Iris pigment epithelial cell (primary cell): ENCODE measurements around the gene ST3GAL3.
A peak's percentile ranks its signal among the peaks of the same experiment; 100 is the strongest.

Experiments
- DNase-seq: peaks from one replicate; pipeline ENCODE4 v3.0.0-alpha.2; 2011; ENCODE audit warnings: low read depth

The ST3GAL3 gene

GRCh38 chr1:43786960-43787359, 79.6 kb downstream of the ST3GAL3 start:
- peak; percentile 31 for DNase-seq

DNA sequence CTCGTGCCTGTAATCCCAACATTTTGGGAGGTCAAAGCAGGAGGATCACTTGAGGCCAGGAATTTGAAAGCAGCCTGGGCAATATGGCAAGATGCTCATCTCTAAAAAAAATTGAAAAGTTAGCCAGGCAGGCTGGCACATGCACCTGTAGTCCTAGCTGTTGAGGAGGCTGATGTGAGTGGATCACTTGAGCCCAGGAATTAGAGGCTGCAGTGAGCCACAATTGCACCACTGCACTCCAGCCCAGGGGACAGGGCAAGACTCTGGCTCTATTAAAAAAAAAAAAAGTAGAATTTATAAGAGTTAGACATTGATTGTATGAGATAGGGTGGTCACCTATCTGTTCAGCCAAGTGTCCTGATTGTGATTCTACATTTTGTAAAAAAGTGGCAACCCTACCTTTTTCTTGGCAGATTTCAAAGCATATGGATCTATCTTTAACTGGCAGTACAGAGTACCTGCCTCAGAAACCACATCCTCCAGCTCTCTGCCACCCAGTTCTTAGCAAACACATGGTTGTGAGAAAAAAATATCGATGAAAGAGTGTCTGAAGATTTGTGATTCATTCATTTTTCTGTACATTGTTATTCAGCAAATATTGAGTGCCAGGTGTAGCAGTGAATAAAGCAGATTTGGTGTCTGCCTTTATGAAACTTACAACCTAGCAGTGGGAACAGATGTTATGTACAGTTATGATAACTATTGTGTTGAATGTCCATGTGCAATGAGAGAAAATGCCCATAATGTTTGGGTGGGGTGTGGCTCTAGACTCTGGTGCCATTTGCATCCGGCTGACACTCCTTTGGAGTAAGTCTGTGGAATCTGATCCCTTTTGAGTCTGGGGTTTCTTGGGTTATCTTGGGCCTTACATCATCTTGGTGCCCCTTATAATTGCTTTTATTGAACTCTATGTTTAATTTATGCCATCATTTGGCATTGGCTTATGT, 82.5 kb downstream of the ST3GAL3 start:
- no peak for DNase-seq

DNA sequence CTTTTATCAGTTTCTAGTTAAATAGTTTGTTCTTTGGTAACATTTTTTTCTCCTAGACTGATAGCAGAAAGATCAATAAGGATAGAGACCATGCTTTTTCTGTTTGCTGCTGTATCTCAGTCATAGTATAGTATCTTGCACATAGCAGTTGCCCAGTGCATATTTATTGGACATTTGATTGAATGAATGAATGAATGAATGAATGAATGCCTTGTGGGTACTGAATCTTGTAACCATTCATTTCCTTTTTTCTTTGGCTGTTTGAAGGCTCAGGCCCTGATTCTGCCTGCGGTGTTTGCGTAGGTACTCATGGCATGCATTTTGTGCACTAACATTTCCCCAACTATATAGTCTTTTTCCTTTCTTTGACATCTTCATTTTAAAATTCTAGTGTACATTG, 83.9 kb downstream of the ST3GAL3 start:
- no peak for DNase-seq

DNA sequence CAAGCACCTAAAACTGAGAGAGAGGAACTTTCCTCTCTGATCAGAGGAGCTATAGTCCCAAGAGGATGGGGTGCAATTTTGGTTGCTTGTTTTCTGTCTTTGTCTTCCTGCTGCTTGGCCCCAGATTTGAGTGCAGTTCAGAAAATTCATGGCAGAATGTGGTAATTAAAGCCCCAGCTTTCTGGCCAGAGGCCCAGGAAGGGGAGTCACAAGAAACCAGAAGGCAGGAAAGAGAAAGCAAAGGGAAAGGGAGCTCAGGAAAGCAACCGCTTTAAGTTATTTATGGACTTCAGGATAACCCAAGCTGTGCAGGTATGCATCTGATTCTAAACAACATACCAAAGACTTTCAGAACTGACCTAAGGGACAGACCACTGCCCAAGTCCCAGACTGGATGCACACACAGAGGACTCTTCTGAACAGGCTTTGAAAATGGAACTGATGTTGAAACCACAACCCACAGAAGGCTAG, 88.8 kb downstream of the ST3GAL3 start:
- DNase-seq: peak; percentile 80

- DNase-seq: no peak
Measured at GRCh38 chr1:43797891-43798290, 90.6 kb downstream of the ST3GAL3 start.

DNA sequence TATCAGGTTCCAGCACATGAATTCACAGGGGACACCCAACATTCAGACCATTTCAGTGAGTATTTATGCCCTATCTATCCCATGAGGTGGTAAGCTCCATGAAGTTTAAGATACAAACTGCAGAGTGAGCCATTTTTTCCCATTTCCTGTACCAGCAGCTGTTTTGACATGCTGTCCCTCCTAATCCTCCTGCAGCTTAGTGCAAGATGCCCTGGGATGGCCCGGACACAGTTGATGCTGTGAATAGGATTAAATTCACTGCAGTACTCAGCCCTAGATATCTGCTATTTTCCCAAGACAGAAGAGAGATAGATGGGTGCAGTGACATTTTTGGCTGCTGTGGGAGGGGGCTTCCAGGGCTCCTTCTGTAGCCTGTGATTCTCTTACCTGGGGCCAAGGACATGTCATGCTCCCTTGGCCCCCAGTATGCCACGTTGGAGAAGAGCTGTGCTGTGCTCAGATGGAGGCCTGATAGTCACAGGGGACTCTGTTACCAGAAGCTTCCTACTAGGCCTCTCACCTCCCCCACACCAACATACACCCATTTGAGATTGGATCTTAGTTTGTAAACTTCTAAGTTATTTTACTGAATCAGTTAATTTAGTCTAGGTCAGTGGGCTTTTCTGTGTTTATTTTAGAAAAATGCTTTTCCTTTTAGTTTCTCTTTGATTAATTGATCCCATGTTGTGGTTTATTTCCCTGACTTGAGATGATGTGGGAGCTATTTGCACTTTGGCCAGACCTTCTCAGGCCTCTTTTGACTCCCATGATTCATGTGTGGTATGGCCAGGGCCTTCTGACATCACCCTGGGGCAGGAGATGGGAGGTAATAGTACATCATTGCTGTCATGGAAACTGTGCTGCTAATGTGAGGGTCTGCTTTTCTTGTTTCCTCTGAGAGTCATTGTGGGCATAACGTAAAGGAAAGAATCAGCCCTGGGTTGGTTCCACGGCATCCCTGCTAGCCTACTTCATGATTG, 92.6 kb downstream of the ST3GAL3 start:
- peak; percentile 79 for DNase-seq

DNA sequence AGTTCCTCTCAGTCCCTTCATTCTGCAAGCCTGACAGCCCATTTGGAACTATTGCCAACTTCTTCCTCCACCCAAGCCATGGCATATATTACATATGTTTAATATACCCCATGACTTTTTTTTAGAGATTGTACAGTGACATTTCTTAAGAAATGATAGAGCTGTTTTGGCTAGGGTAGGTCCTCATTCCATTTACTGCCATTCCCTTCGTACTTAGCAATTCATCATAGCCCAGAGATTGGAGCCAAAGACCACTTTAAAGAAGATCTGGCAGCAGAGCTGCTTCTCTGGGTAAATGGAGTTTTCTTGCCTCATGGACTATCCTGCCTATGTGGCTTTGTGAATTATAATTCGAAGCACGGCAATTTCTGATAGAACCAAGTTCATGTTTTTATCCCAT, 93.4 kb downstream of the ST3GAL3 start:
- no peak for DNase-seq

- no peak for DNase-seq
Measured at GRCh38 chr1:43801203-43801602, 93.9 kb downstream of the ST3GAL3 start.

DNA sequence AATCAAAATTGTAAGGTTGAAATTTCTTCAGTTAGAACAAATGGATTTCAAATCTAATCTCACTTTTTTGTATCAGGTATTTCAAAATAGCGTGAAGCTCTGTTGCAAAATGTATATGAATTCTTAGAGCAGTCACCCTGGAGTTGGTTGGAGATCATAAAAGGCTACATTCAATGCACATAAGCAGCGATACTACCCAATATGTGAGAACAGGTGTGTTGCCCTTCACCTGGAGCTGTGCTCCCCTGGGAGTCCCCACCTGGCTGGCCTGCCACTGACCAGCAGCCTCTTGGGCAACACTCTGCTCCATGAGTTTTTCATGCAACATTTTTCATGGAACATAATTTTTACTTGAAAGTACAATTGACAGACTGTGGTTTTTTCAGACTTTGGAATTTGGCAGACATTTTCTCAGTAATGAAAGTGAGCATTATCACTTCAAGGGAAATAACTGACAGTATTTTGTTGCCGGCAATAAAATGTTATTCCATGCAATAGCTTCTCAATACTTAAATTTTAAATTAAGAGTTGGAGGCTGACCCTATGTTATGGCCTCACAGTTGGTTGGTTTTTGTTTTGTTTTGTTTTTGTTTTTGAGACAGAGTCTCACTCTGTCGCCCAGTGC, 95.1 kb downstream of the ST3GAL3 start:
- DNase-seq: no peak

DNA sequence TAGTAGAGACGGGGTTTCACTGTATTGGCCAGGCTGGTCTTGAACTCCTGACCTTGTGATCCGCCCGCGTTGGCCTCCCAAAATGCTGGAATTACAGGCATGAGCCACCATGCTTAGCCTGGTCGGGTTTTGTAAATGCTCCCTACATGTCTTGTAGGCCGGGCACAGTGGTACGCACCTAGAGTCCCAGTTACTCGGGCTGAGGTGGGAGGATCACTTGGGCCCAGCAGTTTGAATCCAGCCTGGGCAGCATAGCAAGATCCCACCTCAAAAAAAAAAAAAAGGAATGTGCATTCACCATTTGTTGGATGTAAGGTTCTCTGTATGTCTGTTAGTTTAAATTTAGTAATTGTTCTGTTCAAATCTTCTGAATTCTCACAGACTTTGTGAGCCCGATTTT, 95.8 kb downstream of the ST3GAL3 start:
- DNase-seq: no peak

DNA sequence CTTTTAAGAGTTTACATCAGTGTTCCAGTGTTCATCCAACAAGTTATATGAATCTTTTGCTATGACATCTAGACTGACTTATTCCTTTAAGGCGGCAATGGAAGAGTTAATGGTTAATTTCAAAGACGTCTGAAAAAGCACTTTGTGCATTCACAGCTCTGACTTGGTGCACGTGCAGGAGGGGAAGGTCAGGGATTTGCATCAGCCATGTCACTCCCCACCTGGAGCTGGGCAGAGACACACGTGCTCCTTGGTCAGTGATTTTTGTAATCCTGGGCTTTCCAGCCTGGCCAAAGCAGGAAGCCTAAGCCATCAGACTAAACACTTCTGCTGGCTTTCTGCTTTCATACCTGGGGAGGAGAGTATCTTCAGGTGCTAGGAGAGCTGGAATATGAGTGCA, 96.3 kb downstream of the ST3GAL3 start:
- no peak for DNase-seq

DNA sequence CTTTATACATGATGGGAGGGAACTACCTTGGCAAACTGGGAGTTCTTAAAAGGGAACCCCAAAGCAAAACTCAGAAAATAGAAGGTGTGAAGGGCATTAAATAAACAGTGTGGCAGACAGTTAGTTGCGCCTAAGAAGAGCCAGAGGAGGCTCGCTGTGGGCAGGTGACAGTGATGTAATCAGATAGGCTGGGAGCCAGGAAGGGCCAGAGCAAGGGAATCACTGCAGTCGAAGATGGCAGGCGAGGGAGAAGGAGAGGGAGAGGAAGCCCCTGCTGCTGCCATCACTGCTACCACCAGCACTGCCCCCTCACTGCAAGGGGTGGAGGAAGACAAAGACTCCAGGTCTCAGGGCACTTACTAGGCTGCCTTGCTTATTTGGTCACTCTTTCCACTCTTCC, 97.2 kb downstream of the ST3GAL3 start:
- no peak for DNase-seq

DNA sequence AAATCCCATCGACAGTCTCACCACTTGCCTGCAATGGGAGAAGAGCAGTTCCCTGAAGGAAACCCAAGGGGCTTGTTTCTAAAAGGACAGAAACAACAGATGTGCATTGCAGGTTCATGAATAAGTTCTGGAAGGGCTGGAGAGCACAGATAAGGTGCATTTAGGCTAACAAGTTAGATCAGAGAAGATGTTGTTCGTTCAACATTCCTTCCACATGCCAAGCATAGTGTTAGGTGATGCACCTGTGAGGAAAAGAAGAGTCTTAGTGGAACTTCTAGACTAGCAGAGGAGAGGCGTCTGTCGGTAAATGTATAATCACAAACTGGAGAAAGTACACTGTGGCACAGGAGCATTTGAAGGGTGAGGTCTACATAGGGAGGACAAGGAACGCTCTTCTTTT, 98.0 kb downstream of the ST3GAL3 start:
- DNase-seq: no peak

- no peak for DNase-seq
Measured at GRCh38 chr1:43806183-43806582, 98.8 kb downstream of the ST3GAL3 start.

- DNase-seq: no peak
Measured at GRCh38 chr1:43809097-43809673, 101.8 kb downstream of the ST3GAL3 start.

DNA sequence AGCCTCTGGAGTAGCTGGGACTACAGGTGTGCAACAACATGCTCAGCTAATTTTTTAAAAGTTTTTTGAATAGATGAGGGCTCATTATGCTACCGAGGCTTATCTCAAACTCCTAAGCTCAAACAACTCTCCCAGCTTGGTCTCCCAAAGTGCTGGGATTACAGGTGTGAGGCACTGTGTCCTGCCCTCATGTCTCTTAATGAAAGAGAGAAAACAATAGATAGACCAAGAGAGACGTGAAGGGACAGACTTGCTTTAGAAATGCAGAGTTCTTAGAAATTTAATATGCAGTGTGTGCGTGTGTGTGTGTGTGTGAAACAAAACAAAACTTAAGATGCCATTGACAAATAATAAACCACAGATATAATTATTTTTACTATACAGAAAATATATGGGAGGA, 105.2 kb downstream of the ST3GAL3 start:
- DNase-seq: no peak

- no peak for DNase-seq
Measured at GRCh38 chr1:43814401-43814800, 107.1 kb downstream of the ST3GAL3 start.

DNA sequence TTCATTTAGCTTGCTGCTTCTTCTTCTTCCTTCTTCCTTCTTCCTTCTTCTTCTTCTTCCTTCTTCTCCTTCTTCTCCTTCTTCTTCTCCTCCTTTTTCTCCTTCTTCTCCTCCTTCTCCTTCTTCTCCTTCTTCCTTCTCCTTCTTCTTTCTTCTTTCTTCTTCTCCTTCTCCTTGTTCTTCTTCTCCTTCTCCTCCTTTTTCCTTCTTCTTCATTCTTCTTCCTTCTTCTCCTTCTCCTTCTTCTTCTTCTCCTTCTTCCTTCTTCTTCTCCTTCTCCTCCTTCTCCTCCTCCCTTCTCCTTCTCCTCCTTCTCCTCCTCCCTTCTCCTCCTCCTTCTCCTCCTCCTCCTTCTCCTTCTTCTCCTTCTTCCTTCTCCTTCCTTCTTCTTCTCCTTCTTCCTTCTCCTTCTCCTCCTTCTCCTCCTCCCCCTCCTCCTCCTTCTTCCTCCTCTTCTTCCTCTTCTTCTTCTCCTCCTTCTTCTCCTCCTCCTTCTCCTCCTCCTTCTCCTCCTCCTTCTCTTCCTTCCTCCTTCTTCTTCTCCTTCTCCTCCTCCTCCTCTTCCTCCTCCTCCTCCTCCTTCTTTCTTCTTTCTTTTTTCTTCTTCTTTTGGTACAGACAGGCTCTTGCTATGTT, 110.1 kb downstream of the ST3GAL3 start:
- no peak for DNase-seq

GRCh38 chr1:43818691-43819090, 111.4 kb downstream of the ST3GAL3 start:
- no peak for DNase-seq

DNA sequence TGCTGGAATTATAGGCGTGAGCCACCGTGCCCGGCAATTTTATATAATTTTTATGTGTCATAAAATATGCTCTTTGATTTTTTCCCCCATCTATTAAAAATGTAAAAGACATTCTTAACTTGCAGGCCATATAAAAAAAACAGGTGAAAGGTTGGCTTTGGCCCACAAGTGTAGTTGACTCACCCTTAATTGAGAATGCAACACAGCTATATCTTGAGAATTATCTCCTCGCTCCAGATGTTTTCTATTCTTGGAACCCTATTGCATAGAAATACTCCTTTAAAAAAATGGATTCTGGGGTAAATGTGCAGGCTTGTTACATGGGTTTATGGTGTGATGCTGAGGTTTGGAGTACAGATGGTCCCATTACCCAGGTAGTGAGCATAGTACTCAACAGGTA, 112.0 kb downstream of the ST3GAL3 start:
- DNase-seq: no peak

GRCh38 chr1:43821471-43821870, 114.1 kb downstream of the ST3GAL3 start:
- no peak for DNase-seq
